GM18517 (cell line): ENCODE data around the gene MTF1.

Experiments used
- ATAC-seq: cut with Tn5 transposase; IDR thresholded peaks from one replicate; pipeline ENCODE4 v1.9.1; 2021; ENCODE audit warnings: mild to moderate bottlenecking, moderate library complexity; ENCODE audit not compliant: unreplicated experiment

The MTF1 gene

DNA sequence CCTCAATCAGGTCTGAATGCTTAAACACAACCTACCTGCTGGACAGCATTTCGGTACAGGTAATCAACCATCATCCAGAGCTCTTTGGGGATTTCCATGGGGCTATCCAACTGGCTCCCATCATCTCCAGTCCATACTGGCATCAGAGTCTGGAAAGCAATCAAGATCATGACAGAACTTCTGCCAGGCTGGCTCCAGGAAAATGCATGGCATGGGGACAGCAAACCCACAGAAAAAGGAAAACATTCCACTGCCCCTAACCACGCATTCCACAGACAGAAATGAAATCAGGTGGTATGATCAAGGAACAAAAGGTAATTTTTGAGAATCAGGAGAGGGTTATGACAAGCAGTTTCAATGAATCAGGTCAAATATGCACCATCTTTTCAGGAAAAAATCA, 9.1 kb upstream of the MTF1 start:
- no peak for ATAC-seq

DNA sequence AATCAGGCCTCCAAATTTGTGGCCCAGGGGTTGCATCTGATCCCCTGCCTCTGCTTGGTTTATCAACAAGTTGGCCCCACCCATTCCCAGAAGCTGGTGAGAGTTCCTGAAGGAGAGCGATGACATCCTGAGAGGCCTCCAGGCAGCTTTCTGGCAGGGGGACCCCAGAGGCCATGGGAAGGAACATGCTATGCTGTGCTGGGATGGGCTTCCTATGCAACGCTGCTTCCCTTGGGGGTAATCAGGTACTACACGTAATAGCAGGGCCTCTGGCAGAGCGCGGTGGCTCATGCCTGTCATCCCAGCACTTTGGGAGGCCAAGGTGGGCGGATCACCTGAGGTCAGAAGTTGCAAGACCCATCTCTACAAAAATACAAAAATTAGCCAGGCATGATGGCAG, 8.4 kb upstream of the MTF1 start:
- ATAC-seq, result no peak

DNA sequence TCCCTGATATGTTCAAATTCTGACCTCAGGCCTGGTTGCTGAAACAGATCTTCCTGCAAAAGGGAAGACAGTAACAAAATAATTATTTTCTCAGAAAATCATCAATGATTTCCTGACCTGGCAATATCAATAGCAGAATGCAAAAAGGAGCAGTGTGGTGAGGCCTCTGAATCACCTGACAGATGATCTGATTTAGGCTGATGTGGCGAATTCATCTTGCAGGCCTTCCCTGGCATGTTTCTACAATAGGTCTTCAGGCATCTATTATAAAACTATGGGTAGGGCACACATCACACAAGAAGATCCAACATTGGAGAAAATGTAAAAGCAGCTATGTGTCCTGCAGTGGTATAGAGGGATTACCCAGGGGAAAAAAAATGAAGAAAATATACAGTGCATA, 7.1 kb upstream of the MTF1 start:
- ATAC-seq, result no peak

DNA sequence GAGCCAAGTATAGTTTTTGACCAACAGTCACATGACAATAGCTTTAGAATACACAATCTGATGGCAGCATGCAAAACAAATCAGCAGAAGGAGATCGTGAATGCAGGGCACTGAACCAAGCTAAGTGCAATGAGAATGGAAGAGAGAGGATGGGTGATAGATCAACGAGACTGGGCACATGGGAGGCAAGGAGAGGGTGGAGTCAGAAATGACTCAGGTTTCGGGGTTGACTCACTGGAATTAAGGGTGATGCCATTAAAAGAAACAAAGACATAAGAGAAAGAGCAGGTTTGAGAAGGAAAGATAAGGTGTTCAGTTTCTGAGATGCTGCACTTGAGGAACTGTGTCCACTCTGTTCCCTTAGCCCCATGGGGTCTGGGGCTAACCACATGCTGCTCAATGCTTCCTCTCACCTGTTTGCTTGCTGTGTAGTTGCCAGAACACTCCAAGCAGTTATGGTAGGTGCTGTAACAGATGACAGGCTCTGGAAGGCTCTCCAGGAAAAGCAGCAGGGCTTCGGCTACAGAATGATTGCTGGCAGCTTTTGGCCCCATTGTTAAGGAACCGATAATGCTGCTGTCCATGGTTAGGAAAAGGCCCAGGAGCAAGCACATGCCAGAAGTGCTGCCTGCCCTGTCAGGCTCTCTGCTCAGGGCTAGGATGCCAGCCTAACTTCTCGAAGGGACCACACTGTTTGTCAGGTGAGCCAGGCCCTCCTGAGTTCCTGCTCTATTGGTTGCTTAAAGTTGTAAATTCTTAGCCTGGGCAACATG, 6.1 kb upstream of the MTF1 start:
- ATAC-seq, result no peak

DNA sequence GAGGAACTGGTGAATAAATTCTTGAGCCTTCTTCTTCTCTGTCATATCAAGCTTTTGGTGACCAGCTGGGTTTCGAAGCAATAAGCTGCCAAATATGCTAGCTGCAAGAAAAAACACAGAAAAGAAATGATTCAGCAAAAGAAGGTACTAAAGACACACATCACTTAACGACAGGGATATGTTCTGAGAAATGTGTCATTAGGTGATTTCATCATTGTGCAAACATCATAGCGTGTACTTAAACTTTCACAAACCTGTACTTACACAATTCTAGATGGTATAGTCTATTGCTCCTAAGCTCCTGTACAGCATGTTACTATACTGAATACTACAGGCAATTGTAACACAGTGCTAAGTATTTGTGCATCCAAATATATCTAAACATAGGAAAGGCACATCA, 2.9 kb upstream of the MTF1 start:
- no peak for ATAC-seq

DNA sequence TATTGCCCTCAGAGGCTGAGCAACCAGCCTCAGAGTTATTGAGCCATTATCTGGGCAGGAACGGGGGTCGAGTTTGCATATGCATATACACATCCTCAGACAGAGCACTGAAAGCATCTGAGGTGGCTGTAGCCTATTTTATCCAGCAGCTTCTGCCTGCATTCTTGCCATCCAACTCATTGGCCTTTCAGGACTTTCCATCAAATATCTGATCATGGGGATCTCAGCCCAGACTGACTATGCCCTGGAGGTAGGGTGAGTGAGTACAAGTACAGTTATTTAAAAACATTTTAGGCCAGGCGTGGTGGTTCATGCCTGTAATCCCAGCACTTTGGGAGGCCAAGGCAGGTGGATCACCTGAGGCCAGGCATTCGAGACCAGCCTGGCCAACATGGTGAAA, 1.8 kb upstream of the MTF1 start:
- no peak for ATAC-seq

DNA sequence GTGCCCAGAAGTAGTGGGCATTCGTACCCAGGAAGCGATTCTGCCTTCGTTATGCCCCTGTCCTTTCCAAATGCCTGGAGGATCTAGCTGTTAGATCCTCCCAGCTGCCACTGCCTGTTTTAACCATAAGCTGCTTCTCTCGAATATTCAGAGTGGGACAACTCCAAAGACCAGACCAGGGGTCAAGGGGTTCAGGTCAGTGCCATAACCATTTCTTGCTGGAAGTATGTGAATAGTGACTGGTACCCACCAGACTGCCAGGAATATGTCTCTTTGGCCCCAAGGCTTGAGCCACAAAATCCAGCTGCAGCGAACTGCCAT, 914 bp upstream of the MTF1 start:
- ATAC-seq, result no peak

DNA sequence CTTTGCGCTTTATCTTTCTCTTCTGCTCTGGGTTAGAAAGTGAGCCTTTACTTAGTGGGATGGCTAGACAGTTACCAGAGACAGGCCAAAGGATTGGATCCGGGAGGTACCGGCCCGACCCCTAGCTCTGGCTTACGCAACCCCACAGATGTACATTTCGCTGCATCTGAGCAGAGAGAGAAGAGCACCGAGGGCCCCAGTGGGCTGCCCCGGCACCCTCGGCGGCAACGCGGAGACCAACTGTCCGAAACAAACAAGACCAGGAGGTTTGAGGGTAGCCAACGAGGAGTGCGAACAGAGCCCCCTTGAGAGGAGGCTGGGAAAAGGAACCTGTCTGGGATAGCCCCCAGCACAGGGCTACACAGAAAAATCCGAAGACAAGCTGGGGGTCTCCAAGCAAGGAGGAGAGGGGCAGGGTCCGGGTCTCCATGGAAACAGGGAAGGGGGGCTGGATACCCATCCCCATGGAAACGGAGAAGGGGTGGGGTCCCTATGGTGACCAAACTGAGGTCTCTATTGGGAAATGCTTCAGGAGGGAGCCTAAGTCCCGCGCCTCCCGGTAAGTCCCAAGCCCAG, 373 bp downstream of the MTF1 start:
- peak; percentile 12 for ATAC-seq

DNA sequence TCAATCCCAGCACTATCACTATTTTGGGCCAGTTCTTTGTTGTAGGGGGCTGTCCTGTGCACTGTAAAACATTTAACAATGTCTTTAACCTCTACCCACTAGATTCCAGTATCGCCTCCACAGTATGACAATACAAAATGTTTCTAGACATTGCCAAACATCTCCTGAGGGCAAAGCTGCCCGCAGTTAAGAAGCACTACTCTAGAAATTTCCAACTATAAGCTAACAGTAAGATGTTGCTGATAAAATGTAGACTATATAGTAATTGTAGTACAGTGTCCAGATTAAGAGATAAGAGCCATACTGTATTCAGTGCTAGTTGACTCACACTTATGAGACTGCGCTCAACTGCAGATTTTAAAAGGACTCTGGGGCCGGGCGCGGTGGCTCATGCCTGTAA, 5.0 kb downstream of the MTF1 start:
- ATAC-seq, result no peak

DNA sequence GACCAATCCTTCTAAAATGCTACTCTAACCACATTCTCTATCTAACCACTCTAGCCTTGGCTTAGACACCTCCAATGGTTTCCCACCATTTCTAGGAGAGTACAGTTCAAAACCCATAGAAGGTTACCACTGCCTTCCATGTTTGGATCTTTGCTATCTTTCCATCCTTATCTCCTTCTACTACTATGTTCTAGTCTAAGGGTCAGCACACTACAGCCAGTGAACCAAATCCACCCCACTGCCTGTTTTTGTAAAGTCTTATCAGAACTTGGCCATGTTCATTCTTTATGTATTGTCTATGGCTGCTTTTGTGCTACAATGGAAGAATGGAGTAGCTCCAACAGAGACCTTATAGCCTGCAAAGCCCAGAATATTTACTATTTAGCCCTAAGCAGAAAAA, 6.2 kb downstream of the MTF1 start:
- no peak for ATAC-seq

DNA sequence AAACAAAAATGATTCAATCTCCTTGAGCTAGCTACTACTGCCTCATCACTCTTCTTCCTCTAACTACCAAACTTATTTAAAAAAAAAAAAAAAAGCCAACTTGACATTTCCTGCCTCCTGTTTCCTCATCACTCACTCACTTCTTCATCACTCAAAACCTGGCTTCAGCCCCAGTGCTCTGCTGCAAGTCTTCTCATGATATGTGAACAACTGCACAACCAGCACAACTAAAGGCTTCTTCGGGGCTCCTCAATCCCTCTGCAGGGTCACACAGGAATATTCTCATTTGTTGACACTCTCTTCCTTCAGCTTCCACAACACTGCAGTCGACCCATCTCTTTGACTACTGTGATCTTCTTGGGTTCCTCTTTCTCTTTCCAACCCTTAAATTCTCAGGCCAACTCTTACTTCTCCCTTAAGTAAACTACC, 7.6 kb downstream of the MTF1 start:
- no peak for ATAC-seq

DNA sequence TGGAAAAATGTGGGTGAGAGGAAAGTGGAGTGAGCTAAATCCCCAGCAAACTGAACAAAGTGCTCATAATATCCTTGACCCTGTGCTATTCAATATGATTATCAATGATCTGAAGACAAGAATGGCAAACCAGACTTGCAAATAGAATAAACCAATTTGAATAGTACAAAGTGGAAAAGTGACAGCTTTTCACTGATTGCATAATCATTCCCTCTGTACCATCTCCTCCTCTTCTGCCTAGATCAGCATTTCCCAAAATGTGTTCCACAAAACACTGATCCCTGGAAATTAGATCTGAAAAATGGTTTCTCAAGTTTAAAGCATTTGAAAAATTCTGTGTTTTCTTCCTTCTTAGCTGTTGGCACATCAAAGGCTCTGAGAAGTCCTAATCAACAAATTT, 8.1 kb downstream of the MTF1 start:
- ATAC-seq, result no peak

DNA sequence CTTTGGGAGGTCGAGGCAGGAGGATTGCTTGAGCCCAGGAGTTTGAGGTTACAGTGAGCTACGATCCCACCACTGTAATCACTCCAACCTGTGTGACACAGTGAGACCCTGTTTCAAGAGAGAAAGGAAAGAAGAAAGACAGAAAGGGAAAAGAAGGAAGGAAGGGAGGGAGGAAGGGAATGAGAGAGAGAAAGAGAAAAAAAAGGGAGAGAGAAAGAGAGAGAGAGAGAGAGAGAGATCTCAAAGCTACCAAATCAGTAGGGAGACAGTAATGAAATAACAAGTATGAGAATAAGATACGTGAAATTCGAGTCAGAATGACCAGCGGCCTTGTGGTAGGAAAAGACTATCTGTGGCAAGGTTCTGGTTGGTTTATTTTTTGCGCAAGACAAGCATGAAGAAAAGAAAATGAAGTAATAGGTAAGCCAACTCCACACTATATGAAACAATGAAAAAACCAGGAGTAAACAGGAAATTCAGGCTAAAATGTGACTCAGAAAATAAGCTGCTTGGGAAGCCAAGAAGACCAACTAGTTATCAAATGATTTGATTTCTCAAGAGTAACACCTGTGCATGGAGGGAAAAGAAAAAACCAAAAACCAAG, 8.9 kb downstream of the MTF1 start:
- no peak for ATAC-seq

DNA sequence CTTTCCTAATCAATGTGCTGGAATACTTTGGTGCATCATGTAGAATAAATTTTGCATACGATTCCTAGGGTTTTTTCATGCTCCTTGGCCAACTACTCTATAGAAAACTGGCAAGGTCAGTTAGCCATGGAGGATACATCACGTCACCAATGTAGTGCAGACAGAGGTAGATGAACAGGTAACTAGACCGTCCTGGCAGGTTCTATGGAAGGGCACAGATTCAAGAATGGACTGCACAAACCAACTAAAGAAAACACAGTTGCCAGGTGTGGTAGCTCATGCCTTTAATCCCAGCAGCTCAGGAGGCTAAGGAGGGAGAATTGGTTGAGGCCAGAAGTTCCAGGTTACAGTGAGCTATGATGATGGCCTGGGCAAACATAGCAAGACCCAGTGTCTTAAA, 9.9 kb downstream of the MTF1 start:
- ATAC-seq, result no peak

DNA sequence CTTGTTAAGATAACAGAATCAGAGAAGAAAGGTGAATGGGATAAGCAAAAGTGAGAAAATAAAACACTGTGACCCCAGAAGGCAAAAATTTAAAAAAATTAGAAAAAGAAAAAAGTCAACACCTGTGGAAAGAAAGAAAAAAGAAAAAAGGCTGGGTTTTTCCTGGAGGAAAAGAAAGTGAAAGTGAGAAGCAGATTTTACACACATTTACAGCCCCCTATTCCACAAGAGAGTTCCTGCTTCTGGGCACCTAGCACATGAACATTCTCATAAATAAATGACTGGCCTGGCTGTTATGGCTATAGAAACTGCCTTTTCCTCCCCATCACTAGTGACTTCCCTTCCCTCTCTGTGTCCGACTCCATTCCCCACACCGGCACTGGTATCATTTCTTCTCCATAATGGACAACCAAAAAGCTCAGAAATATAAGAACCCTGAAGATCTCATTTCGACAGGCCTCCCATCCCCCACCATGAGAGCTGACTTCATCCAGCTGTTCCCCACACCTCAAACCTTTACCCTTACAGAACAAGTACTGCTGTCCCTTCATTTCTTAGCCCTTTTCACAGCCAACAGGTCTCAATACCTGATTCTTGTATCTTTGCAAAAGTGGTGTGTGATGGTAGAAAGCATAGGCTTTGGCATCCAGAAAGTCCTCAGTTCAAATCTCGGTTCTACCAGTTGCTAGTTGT, 12.6 kb downstream of the MTF1 start:
- no peak for ATAC-seq

DNA sequence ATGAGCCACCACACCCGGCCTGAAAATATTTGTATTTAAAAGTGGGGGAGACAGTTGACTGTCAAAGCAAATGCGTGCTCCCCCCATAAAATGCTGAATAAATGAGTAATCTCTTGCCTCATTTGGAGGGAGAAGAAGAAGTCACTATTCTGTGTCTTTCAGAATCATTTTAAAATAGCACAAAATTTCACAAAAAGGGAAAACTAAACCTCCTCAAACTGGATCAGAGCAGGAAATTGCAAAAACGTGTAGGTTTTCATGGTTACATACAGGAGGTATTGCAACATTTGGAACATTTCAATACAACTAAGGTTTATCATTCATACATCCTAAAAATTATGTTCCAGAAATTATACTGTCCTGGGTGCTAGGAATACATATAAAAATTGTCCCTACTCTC, 13.6 kb downstream of the MTF1 start:
- ATAC-seq, result no peak

DNA sequence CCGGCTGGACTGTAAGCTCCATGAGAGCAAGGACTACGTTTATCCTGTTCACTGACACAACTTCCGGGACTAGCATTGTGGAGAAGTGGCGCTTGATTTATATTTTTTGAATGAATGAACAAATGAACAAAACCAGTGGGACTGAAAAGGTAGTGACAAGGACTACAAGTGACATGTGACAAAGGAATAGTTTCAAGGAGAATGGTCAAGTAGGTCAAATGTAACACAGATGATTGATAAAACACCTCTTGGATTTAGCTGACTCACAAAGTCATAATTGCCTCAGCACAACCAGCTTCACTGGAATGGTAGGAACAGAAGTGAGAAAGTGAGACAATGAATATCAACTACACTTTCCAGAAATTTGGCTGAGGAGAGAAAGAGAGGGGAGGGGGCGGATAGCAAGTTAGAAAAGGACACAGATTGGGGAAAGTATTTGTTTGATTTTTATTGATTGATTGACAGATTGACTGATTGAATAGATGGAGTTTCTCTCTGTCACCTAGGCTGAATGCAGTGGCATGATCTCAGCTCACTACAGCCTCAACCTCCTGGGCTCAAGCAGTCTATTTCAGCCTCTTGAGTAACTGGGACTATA, 14.2 kb downstream of the MTF1 start:
- no peak for ATAC-seq

DNA sequence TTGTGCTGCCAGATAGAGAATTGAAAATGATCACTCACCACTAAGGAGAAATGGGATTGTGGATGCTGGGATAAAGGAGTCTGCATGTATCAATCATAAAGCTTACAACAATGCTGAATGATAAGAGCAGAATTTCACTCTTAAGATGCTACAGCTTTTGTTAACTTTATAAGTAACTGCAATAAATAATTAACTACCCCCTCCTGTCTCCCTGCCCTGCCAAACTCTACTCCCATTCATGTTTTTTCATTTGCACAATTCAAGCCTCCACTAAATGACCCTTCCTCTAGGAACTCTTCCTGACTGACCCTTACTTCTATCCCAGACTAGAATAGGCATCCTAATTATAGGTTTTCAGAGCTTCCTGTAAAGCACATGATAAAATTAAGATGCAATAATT, 14.9 kb downstream of the MTF1 start:
- ATAC-seq, result no peak

DNA sequence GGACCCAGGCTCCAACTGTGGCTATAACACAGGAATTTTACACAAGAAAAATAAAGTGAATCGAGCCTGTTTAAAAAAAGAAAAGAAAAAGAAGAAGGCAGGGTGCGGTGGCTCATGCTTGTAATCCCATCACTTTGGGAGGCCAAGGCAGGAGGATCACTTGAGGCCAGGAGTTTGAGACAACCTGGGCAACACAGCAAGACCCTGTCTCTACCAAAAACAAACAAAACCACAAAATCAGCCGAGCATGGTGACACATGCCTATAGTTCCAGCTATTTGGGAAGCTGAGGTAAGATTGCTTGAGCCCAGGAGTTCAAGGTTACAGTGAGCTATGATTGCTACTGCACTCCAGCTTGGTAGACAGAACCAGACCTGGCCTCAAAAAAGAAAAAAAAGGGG, 17.7 kb downstream of the MTF1 start:
- no peak for ATAC-seq

DNA sequence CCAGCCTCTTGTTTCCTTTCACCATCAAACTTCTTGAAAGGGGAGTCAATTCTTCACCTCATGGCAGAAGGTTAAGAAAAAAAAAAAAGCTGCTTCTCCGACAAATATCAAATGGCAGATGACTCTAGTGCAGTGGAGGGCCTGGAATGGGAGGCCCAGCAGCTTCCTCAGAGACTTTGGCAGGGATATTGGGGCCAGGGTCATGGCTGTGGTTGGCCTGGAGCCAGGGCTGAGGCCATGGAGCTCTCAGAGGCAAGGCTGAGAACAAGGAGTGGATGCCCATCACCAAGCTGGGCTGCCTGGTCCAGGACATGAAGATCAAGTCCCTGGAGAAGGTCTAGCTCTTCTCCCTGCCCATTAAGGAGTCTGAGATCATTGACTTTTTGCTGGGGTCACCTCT, 18.7 kb downstream of the MTF1 start:
- ATAC-seq, result no peak

DNA sequence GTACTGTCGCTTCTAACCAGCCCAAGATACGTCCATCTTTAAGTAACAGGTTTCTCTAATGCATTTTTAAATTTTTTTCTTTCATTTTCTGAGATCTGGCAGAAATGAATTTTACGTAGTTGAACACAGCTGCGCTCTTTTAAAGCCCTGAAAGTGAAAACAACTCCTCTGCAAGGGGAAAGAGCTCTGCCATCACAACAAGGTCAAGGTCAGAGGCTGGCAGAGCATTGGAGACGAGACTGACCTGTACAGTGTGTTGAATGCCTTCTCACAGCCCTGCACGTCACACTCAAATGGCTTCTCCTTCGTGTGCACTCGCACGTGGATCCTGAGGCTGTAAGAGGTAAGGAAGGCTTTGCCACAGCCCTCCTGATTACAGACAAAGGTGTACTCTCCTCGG, 19.7 kb downstream of the MTF1 start:
- no peak for ATAC-seq

DNA sequence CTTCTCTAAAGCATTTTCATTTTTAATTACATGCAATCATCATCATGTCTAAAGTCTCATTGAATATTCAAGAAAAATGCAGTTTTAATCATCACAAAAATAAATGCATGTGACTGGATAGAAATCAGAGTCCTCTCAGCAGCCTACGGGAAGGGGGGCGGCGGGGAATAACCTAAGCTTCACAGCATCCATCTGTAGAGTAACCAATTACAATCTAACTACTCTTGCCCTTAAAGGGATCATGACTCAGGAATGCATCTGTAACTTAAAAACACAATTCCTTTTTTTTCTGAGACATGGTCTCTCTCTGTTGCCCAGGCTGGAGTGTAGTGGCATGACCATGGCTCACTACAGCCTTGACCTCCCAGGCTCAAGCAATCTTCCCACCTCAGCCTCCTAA, 22.6 kb downstream of the MTF1 start:
- no peak for ATAC-seq
